RWPE1 (cell line): ENCODE data around the gene LTN1.
A peak's percentile ranks its signal among the peaks of the same experiment; 100 is the strongest.

Experiments
- CTCF ChIA-PET: fragments of 350-600 bp; sonication (Branson Sonifier 250); formaldehyde crosslinking; extraction: SDS; loops from one replicate; lab custom pipeline; 2021; lab: Yijun Ruan, JAX
- POLR2A ChIA-PET: fragments of 400-600 bp; formaldehyde crosslinking; extraction: SDS; loops from one replicate; lab custom pipeline; 2020; ENCODE audit warnings: antibody characterized with exemption; ENCODE audit not compliant: low non-redundant PET; lab: Yijun Ruan, JAX
- DNase-seq: peaks from one replicate; pipeline ENCODE4 v3.0.0; 2012; ENCODE audit warnings: low spot score
- H3K27ac ChIP-seq: fragments of 450-650 bp; 2 replicates; pipeline ENCODE4 v1.5.1; 2017
- TF ChIP-seq, protein P1 (sequence below): fragments of 450-650 bp; conservative IDR thresholded peaks from 2 replicates; pipeline ENCODE4 v1.5.1; 2017; ENCODE audit warnings: low read depth, mild to moderate bottlenecking

Gene LTN1, protein sequence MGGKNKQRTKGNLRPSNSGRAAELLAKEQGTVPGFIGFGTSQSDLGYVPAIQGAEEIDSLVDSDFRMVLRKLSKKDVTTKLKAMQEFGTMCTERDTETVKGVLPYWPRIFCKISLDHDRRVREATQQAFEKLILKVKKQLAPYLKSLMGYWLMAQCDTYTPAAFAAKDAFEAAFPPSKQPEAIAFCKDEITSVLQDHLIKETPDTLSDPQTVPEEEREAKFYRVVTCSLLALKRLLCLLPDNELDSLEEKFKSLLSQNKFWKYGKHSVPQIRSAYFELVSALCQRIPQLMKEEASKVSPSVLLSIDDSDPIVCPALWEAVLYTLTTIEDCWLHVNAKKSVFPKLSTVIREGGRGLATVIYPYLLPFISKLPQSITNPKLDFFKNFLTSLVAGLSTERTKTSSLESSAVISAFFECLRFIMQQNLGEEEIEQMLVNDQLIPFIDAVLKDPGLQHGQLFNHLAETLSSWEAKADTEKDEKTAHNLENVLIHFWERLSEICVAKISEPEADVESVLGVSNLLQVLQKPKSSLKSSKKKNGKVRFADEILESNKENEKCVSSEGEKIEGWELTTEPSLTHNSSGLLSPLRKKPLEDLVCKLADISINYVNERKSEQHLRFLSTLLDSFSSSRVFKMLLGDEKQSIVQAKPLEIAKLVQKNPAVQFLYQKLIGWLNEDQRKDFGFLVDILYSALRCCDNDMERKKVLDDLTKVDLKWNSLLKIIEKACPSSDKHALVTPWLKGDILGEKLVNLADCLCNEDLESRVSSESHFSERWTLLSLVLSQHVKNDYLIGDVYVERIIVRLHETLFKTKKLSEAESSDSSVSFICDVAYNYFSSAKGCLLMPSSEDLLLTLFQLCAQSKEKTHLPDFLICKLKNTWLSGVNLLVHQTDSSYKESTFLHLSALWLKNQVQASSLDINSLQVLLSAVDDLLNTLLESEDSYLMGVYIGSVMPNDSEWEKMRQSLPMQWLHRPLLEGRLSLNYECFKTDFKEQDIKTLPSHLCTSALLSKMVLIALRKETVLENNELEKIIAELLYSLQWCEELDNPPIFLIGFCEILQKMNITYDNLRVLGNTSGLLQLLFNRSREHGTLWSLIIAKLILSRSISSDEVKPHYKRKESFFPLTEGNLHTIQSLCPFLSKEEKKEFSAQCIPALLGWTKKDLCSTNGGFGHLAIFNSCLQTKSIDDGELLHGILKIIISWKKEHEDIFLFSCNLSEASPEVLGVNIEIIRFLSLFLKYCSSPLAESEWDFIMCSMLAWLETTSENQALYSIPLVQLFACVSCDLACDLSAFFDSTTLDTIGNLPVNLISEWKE (N-terminal part only)

DNA sequence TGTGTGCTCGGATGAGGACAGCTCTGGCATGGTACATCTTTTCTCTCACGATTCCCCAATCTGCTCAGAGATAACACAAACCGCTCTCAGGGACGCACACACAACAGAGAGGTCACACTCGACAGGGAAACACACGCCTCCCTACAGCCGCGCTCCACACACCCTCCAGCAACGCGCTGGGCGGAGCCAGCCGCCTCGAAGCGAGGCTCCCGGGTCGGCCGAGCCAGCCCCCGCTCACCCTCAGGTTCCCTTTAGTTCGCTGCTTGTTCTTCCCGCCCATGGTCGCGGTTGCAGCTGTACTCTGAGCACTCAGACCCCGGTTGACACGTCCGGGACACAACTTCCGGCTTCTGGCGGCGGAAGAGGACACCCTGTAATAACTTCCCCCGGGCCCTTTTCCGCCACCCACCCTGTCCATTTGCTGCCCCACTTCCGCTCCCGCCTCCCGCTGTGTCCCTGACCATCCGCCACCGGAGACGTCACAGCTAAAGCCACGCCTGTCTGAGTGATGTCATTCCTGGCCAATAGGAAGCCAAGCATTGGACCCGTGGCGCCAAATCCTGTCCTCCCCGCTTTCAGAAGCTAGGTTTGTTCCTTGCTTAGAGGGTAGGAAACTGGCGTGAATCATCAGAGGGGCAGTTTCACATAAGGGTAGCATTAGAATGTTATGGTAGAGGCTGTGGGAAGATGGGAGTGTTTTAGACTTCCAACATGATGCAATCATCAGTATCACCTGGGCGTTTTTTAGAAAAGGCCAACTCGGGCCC lies at the start of gene LTN1:
Gene LTN1 (minus strand): TSS at position 352 of the 767 bp plus-strand sequence. CDS start 72 bp downstream, at position 280.
- CTCF ChIA-PET: no interaction called here
- TF ChIP-seq, protein P1, sequence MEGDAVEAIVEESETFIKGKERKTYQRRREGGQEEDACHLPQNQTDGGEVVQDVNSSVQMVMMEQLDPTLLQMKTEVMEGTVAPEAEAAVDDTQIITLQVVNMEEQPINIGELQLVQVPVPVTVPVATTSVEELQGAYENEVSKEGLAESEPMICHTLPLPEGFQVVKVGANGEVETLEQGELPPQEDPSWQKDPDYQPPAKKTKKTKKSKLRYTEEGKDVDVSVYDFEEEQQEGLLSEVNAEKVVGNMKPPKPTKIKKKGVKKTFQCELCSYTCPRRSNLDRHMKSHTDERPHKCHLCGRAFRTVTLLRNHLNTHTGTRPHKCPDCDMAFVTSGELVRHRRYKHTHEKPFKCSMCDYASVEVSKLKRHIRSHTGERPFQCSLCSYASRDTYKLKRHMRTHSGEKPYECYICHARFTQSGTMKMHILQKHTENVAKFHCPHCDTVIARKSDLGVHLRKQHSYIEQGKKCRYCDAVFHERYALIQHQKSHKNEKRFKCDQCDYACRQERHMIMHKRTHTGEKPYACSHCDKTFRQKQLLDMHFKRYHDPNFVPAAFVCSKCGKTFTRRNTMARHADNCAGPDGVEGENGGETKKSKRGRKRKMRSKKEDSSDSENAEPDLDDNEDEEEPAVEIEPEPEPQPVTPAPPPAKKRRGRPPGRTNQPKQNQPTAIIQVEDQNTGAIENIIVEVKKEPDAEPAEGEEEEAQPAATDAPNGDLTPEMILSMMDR: no peak
- H3K27ac ChIP-seq: peak within 1 kb of the TSS; percentile 90
- peak; percentile 99 for DNase-seq
- POLR2A ChIA-PET: interaction anchor here (0.5 to 1.9 kb wide), 3 partner anchors 8 to 31 kb away, joined by 4 to 9 read pairs (median 5); no protein-coding TSS in a partner anchor

GRCh38 chr21:29034678-29035077 lies 42.0 kb upstream of the LTN1 start:
- H3K27ac ChIP-seq: no peak overlapping the region
- TF ChIP-seq, protein P1: no peak
- DNase-seq: no peak
- POLR2A ChIA-PET: no interaction called here
- CTCF ChIA-PET: no interaction called here

GRCh38 chr21:29033871-29034270 lies 41.2 kb upstream of the LTN1 start:
- CTCF ChIA-PET: interaction anchor here (1.2 kb wide), 1 partner anchor 26 kb away, joined by 4 read pairs; no protein-coding TSS in a partner anchor
- TF ChIP-seq, protein P1: no peak

GRCh38 chr21:29033301-29033700 lies 40.6 kb upstream of the LTN1 start:
- ChIA-PET POLR2A (no interaction called here), CTCF (interaction anchor here (1.2 kb wide), 1 partner anchor 27 kb away, joined by 4 read pairs; no protein-coding TSS in a partner anchor)
- DNase-seq: no peak
- H3K27ac ChIP-seq: no peak overlapping the region
- TF ChIP-seq, protein P1: no peak

More at GRCh38 chr21:29033871-29034270, 41.2 kb upstream of the LTN1 start:
- no peak for DNase-seq
- POLR2A ChIA-PET: no interaction called here
- H3K27ac ChIP-seq: no peak overlapping the region

- ChIA-PET CTCF (interaction anchor here (0.6 kb wide), 1 partner anchor 107 kb away, joined by 3 read pairs; no protein-coding TSS in a partner anchor), POLR2A (no interaction called here)
- H3K27ac ChIP-seq: no peak overlapping the region
- TF ChIP-seq, protein P1: no peak
- no peak for DNase-seq
Observed at GRCh38 chr21:29030909-29031308, 38.2 kb upstream of the LTN1 start.
